Panc1 (cell line): ENCODE measurements around the gene SBF2.

Source experiments
- CTCF ChIP-seq: fragments of 450-650 bp; IDR thresholded peaks from 2 replicates; pipeline ENCODE4 v1.5.1; 2017; ENCODE audit warnings: mild to moderate bottlenecking
- REST ChIP-seq, 2 experiments: IDR thresholded peaks; 2 replicates each; pipeline ENCODE4 v1.6.1; 2011 to 2012; ENCODE audit warnings: low read depth in 2 of 2, control low read depth in 1 of 2, low read length in 1 of 2, mild to moderate bottlenecking in 1 of 2, moderate library complexity in 1 of 2; ENCODE audit not compliant: insufficient read depth in 1 of 2
- SIN3A ChIP-seq: IDR thresholded peaks from 2 replicates; pipeline ENCODE4 v1.6.1; 2012; ENCODE audit warnings: low read depth, mild to moderate bottlenecking, low read length, moderate library complexity, borderline replicate concordance; ENCODE audit not compliant: insufficient read depth

GRCh38 chr11:10323793-10324170, 29.8 kb upstream of the SBF2 start:
- TF ChIP-seq REST (IDR thresholded peaks at IDR 0.05; ENCODE audit: insufficient read depth in 1 of 2, low read depth in 2 of 2, low read length in 1 of 2), result no peak
- TF ChIP-seq CTCF, result no peak
- no peak for TF ChIP-seq SIN3A
